ENCODE results near the gene RGS12.

Gene RGS12

GRCh38 chr4:3284734-3285557, 7.9 kb upstream of the RGS12 start:
- no peak for DNase-seq

DNA sequence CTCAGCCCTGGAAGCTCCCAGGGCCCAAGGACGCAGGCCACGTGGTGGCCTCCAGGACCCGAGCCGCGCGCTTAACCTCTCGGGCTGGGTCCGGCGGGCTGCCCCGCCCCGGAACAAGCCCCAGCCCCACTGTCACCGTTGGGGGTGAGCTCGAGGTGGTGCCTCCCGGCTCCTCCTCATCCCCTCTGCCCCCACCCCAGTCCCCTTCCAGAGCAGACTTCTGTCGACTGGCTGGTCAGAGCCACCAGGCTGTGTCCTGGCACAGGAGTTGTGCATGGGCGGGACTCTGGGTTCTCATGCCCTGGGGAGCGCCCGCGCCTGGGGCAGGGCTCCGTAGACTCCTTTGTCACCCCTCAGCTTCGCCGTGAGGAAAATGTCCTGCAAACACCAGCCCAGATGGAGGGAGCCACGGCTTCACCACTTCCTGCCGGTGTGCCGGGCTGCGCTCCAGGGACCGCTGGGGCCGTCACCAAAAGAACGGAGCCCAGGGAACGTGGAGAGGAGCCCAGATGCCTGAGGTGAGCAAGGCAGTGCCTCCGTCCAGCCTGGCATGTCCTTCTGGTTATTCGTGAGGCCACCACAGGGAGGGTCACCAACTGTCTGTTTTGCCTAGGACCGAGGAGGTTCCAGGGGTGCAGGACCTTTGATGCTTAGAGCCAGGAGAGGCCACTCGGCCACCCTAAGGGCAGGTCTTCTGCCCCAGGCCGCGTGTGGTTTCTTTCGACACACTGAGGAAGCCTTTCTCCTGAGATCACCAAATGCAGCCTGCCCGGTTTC, 7.1 kb upstream of the RGS12 start:
- DNase-seq, result no peak

- no peak for DNase-seq
Observed at GRCh38 chr4:3286335-3287175, 6.3 kb upstream of the RGS12 start.

DNA sequence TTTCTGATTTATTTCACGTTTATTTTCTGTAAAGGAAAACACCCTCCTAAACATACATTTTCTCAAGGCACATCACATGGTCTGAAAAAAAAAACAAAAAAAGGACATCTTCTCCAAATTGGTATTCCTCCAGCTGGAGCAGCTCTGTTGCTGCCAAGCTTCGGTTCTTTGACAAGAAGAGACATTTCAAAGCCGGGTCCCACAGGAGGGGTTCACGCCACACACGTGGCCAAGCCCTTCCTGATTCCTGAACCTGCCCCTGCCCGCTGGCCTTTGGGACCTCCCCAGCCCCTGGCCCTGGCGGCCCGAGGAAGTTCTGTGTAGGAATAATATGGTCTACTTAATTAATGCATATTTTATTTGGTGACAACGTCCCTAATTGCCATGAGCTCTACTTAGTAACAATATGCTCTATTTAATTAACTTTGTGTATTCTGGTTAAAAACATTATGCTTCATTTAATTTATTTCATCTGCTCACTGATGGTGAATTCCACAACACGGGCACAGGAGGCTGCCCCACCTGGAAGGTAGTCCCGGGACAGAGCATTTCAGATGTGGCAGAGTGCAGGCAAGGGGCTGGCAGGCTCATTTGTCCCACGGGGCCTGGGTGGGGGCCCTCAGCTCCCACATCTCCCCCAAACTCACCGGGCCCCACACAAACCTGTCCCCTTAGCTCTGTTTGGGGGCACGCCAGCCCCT, 5.4 kb upstream of the RGS12 start:
- no peak for DNase-seq

- DNase-seq, result no peak
Observed at GRCh38 chr4:3287972-3288570, 4.8 kb upstream of the RGS12 start.

- no peak for DNase-seq
Observed at GRCh38 chr4:3288571-3289094, 4.2 kb upstream of the RGS12 start.

- no peak for DNase-seq
Observed at GRCh38 chr4:3290476-3290875, 2.3 kb upstream of the RGS12 start.

DNA sequence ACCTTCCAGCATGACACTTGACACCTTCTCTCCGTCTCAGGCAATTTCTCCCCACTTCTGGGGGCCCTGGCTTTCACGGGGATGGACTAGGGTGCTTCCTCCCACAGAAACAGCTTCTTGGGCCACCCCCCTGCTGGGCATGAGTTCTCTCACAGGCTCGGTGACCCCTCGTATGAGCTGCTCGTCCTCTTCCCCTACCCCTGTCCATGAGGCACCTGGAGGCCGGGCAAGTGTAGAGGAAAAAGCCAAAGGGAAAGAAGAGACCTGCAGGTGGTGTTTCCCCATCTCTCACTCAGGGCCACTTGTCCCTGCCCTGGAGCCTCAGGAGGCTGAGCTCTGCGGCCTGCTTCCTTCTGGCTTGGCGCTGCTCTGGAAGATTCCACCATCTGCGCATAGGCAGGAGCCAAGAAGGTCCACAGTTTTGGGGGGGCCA, 1.9 kb upstream of the RGS12 start:
- DNase-seq, result no peak

- no peak for DNase-seq
Observed at GRCh38 chr4:3291411-3291968, 1.3 kb upstream of the RGS12 start.

GRCh38 chr4:3291969-3292570, 751 bp upstream of the RGS12 start:
- DNase-seq, result no peak

GRCh38 chr4:3293401-3294391, 875 bp downstream of the RGS12 start:
- no peak for DNase-seq

- no peak for DNase-seq
Observed at GRCh38 chr4:3294401-3295241, 1.8 kb downstream of the RGS12 start.

DNA sequence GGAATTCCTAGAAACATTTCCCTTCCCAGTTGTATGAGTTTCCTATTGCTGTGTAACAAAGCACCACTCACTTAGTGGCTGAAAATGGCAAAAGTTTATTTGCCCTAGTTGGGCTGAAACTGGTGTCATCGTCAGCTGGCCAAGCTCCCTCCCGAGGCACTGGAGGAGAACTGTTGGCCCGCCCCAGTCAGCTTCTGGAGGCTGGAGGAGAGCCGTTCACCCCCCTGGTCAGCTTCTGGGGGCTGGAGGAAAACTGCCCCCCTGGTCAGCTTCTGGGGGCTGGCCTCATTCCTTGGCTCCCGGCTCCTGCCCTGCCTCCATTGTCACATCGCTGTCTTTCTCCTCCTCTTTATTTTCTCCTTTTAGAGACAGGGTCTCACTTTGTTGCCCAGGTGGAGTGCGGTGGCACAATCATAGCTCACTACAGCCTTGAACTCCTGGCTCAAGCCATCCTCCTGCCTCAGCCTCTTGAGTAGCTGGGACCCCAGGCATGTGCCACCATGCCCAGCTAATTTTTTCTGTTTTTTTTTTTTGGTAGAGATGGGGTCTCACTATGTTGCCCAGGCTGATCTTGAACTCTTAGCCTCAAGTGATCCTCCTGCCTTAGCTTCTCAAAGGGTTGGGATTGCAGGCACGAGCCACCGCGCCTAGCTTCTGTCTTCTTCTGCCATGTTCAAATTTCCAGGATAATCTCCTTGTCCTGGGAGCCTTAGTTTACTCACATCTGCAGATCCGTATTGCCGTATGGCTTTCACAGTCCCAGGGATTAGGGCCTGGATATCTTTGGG, 3.2 kb downstream of the RGS12 start:
- DNase-seq, result no peak

- DNase-seq, result no peak
Observed at GRCh38 chr4:3296651-3297050, 3.8 kb downstream of the RGS12 start.

DNA sequence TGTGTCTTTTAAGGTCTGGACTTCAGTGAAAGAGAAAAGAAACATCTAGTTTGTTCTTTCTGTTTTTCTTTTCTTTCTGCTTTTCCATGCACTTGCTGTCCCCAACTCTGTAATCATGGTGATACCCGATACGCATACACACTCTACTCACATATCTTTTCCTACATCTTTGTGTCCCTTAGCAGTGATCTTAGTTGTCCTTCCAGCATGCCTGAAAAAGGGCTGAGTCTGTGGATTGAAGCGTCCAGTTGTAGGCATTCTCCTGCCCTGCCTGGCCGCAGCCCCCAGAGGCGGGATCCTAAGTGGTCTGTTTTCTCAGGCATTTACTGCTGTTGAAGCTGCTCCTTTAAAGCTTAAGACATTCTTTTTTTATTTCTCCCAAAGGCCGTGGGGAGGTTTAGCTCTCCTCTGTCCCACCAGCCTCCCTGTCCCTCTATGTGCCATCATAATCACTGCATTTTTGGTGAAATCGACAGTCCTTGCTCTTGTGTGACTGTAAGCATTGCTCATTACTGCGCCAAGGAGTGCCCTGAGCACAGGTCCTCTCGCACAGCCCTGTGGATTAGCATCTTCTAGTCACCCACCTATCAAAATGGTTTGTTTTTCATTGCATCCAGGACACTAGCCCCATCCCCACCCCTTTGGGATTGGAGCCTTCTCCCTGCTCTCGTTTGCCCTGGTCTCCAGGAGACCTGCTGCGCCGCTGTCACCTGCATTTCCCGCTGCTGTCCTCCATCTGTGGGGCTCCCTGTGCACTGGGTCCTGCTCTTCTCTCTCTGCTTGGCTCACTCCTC, 4.4 kb downstream of the RGS12 start:
- DNase-seq, result no peak

GRCh38 chr4:3299122-3299975, 6.5 kb downstream of the RGS12 start:
- no peak for DNase-seq
